Neural cell (in vitro differentiated cells): Measurements from ENCODE around the gene GALNT10. TPM values are rescaled to one million over a fixed set of nuclear protein-coding genes. Genes with fewer than 3 reads are reported as not detected.

ENCODE experiments used
- H2AFZ ChIP-seq: fragments of 200-600, 300-800 bp; sonication (generic), shearing (Covaris generic); 2 replicates; pipeline ENCODE4 v1.6.0; 2014; ENCODE audit warnings: low read depth, mild to moderate bottlenecking, antibody characterized with exemption, low read length, moderate library complexity
- H3F3A ChIP-seq: fragments of 200-600 bp; shearing (Covaris generic); 2 replicates; pipeline ENCODE4 v1.6.1; 2016; ENCODE audit warnings: mild to moderate bottlenecking, moderate library complexity, mixed read lengths, antibody characterized with exemption, low read length; ENCODE audit not compliant: insufficient read depth, poor library complexity, severe bottlenecking
- H3K27ac ChIP-seq: fragments of 200-600, 300-800 bp; sonication (generic), shearing (Covaris generic); 2 replicates; pipeline ENCODE4 v1.5.1; 2014; ENCODE audit warnings: mild to moderate bottlenecking, low read length, moderate library complexity
- H3K27me3 ChIP-seq: fragments of 300-800, 200-600 bp; sonication (generic), shearing (Covaris generic); 2 replicates; pipeline ENCODE4 v1.6.0; 2014; ENCODE audit warnings: mild to moderate bottlenecking, low read depth, low read length, moderate library complexity; ENCODE audit not compliant: insufficient read depth
- H3K36me3 ChIP-seq: fragments of 300-800, 200-600 bp; sonication (generic), shearing (Covaris generic); 2 replicates; pipeline ENCODE4 v1.5.1; 2014; ENCODE audit warnings: mild to moderate bottlenecking, antibody characterized with exemption, low read length, moderate library complexity; ENCODE audit not compliant: insufficient read depth
- H3K4me2 ChIP-seq: fragments of 300-800, 200-600 bp; sonication (generic), shearing (Covaris generic); 2 replicates; pipeline ENCODE4 v1.6.0; 2014; ENCODE audit warnings: mild to moderate bottlenecking, low read length
- H3K4me3 ChIP-seq: fragments of 300-800, 200-600 bp; sonication (generic), shearing (Covaris generic); 2 replicates; pipeline ENCODE4 v1.5.1; 2014; ENCODE audit warnings: mild to moderate bottlenecking, low read length, moderate library complexity
- H3K79me2 ChIP-seq: fragments of 200-600 bp; shearing (Covaris generic); replicated peaks from 2 replicates; pipeline ENCODE4 v1.6.0; 2014; ENCODE audit warnings: mild to moderate bottlenecking, low read length, moderate library complexity; ENCODE audit not compliant: insufficient read depth
- H3K9ac ChIP-seq: fragments of 300-800, 200-600 bp; sonication (generic), shearing (Covaris generic); 2 replicates; pipeline ENCODE4 v1.6.1; 2016; ENCODE audit warnings: mild to moderate bottlenecking, low read length, mixed read lengths
- H3K9me2 ChIP-seq: fragments of 200-600 bp; shearing (Covaris generic); 2 replicates; pipeline ENCODE4 v1.6.1; 2016; ENCODE audit warnings: mild to moderate bottlenecking, low read length, mixed read lengths; ENCODE audit not compliant: insufficient read depth
- H3K9me3 ChIP-seq: fragments of 200-600, 300-800 bp; sonication (generic), shearing (Covaris generic); 2 replicates; pipeline ENCODE4 v1.6.1; 2016; ENCODE audit warnings: mild to moderate bottlenecking, mixed run types, low read length, moderate library complexity, mixed read lengths
- H4K20me1 ChIP-seq: fragments of 200-600 bp; shearing (Covaris generic); 2 replicates; pipeline ENCODE4 v1.6.1; 2016; ENCODE audit warnings: mild to moderate bottlenecking, mixed run types; ENCODE audit not compliant: insufficient read depth
- EP300 ChIP-seq: fragments of 450-650 bp; conservative IDR thresholded peaks from 2 replicates; pipeline ENCODE4 v1.6.1; 2014; ENCODE audit warnings: antibody characterized with exemption, mild to moderate bottlenecking, moderate library complexity; ENCODE audit not compliant: poor library complexity, severe bottlenecking
- EZH2 ChIP-seq: fragments of 200-600, 300-800 bp; shearing (Covaris generic), sonication (generic); IDR thresholded peaks from 2 replicates; pipeline ENCODE4 v1.6.1; 2014; ENCODE audit warnings: antibody characterized with exemption, low read length, borderline replicate concordance, mild to moderate bottlenecking; ENCODE audit not compliant: insufficient read depth, poor library complexity, severe bottlenecking
- MXI1 ChIP-seq: fragments of 450-650 bp; conservative IDR thresholded peaks from 2 replicates; pipeline ENCODE4 v1.6.1; 2014; ENCODE audit warnings: antibody characterized with exemption, mild to moderate bottlenecking; ENCODE audit not compliant: poor library complexity, severe bottlenecking
- POLR2AphosphoS5 ChIP-seq: IDR thresholded peaks from 2 replicates; pipeline ENCODE4 v1.6.1; 2012
- RAD21 ChIP-seq: fragments of 450-650 bp; conservative IDR thresholded peaks from 2 replicates; pipeline ENCODE4 v1.6.1; 2014; ENCODE audit warnings: antibody characterized with exemption, mild to moderate bottlenecking, moderate library complexity
- SMC3 ChIP-seq: fragments of 450-650 bp; conservative IDR thresholded peaks from 2 replicates; pipeline ENCODE4 v1.6.1; 2014; ENCODE audit warnings: antibody characterized with exemption, mild to moderate bottlenecking, moderate library complexity; ENCODE audit not compliant: poor library complexity
- TAF1 ChIP-seq: IDR thresholded peaks from 2 replicates; pipeline ENCODE4 v1.6.1; 2012; ENCODE audit warnings: low read depth
- polyA plus RNA-seq: library from polyadenylated mRNA; depleted of rRNA; stranded (reverse); fragments of >200 nt; gene quantifications from 2 replicates; pipeline ENCODE4 v1.2.3, GENCODE V29; 2014
- TF ChIP-seq, protein P1 (sequence below): fragments of 450-650 bp; IDR thresholded peaks from 2 replicates; pipeline ENCODE4 v1.5.1; 2014; ENCODE audit warnings: antibody characterized with exemption, mild to moderate bottlenecking, moderate library complexity; ENCODE audit not compliant: poor library complexity, severe bottlenecking
- TF ChIP-seq, protein P2 (sequence below): IDR thresholded peaks from 2 replicates; pipeline ENCODE4 v1.6.1; 2012; ENCODE audit warnings: borderline replicate concordance

The GALNT10 gene
- polyA plus RNA-seq, 1 donor from 2014 or later: 3.1 TPM

DNA sequence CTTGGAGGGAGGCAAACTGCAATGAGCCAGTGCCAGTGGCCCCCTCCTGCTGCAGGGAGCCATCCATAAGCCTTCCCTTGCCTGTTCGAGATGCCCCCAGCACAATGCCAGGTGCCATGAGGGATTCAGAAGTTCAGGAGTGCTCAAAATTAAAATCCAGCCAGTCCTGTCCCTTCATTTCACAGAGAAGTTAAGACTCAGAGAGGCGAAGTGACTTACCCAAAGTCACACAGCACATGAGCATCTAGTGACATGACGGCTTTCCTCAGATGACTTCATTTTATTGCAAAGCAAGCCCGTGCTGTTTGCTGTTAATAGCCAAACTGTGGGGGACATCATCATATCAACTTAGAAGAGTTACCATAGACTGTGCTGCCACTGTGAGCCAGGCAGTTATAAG, 185.9 kb downstream of the GALNT10 start:
- no peak overlapping the region for H3K4me2 ChIP-seq
- H4K20me1 ChIP-seq: no peaks in the 10 kb centered on the region
- TF ChIP-seq EZH2 (no peak), EP300 (no peak), MXI1 (no peak), TAF1 (no peak), RAD21 (no peak), SMC3 (no peak), POLR2AphosphoS5 (no peak)
- TF ChIP-seq, protein P1, sequence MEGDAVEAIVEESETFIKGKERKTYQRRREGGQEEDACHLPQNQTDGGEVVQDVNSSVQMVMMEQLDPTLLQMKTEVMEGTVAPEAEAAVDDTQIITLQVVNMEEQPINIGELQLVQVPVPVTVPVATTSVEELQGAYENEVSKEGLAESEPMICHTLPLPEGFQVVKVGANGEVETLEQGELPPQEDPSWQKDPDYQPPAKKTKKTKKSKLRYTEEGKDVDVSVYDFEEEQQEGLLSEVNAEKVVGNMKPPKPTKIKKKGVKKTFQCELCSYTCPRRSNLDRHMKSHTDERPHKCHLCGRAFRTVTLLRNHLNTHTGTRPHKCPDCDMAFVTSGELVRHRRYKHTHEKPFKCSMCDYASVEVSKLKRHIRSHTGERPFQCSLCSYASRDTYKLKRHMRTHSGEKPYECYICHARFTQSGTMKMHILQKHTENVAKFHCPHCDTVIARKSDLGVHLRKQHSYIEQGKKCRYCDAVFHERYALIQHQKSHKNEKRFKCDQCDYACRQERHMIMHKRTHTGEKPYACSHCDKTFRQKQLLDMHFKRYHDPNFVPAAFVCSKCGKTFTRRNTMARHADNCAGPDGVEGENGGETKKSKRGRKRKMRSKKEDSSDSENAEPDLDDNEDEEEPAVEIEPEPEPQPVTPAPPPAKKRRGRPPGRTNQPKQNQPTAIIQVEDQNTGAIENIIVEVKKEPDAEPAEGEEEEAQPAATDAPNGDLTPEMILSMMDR: no peak
- TF ChIP-seq, protein P2, sequence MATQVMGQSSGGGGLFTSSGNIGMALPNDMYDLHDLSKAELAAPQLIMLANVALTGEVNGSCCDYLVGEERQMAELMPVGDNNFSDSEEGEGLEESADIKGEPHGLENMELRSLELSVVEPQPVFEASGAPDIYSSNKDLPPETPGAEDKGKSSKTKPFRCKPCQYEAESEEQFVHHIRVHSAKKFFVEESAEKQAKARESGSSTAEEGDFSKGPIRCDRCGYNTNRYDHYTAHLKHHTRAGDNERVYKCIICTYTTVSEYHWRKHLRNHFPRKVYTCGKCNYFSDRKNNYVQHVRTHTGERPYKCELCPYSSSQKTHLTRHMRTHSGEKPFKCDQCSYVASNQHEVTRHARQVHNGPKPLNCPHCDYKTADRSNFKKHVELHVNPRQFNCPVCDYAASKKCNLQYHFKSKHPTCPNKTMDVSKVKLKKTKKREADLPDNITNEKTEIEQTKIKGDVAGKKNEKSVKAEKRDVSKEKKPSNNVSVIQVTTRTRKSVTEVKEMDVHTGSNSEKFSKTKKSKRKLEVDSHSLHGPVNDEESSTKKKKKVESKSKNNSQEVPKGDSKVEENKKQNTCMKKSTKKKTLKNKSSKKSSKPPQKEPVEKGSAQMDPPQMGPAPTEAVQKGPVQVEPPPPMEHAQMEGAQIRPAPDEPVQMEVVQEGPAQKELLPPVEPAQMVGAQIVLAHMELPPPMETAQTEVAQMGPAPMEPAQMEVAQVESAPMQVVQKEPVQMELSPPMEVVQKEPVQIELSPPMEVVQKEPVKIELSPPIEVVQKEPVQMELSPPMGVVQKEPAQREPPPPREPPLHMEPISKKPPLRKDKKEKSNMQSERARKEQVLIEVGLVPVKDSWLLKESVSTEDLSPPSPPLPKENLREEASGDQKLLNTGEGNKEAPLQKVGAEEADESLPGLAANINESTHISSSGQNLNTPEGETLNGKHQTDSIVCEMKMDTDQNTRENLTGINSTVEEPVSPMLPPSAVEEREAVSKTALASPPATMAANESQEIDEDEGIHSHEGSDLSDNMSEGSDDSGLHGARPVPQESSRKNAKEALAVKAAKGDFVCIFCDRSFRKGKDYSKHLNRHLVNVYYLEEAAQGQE: no peak
- no peaks in the 10 kb centered on the region for H3K79me2 ChIP-seq
- no peaks in the 10 kb centered on the region for H3K36me3 ChIP-seq
- no peak overlapping the region for H3K4me3 ChIP-seq
- no peak overlapping the region for H3K27ac ChIP-seq
- no peaks in the 10 kb centered on the region for H3K9me3 ChIP-seq
- no peaks in the 10 kb centered on the region for H3F3A ChIP-seq
- no peaks in the 10 kb centered on the region for H3K9me2 ChIP-seq
- H3K27me3 ChIP-seq: no peaks in the 10 kb centered on the region
- no peak overlapping the region for H2AFZ ChIP-seq
- H3K9ac ChIP-seq: no peak overlapping the region

DNA sequence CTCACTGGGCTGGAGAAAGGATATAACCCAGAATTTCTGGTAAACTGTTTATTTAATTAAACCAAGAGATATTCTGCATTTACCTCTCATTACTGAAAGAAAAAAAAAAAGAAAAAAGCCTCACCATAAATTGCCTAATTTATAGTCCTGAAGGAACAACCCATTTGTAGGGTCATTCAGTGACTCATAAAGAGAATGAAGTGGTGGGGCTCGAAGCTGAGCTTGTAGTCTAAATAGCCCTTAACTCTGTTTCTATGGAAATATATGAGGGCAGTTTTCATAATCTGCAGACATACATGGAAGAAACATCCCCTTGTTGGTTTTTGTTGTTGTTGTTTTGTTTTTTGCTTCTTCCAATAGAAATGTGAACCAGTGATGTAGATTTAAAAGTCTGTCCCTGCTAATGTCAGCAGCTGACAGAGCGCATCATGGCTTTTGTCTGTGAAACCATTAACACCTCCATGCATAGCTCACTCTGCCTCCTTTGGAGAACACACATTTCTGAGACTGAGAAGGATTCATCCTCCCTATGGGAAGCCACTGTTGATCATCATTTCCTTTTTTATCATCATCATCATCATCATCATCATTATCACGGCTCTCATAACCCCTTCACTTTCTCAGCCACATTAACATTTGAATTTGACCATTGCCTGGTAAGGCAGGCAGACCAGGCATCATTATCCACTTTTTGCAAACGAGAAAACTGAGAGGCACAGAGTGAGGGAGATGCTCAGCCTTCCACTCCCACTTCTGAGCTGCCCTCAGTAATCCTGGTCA, 187.4 kb downstream of the GALNT10 start:
- Histone ChIP-seq H3K79me2 (no peaks in the 10 kb centered on the region), H3K4me3 (no peak overlapping the region), H3K9me3 (no peaks in the 10 kb centered on the region), H4K20me1 (no peaks in the 10 kb centered on the region), H3K27me3 (no peaks in the 10 kb centered on the region), H2AFZ (no peak overlapping the region), H3F3A (no peaks in the 10 kb centered on the region), H3K9ac (no peak overlapping the region), H3K4me2 (no peak overlapping the region), H3K36me3 (no peaks in the 10 kb centered on the region), H3K9me2 (no peaks in the 10 kb centered on the region), H3K27ac (no peak overlapping the region)
- TF ChIP-seq, protein P2: no peak
- TF ChIP-seq MXI1: no peak
- TF ChIP-seq SMC3: no peak
- no peak for TF ChIP-seq RAD21
- TF ChIP-seq POLR2AphosphoS5: no peak
